PC-3 (cell line): Measurements from ENCODE around the gene ILDR2. TPM values are rescaled to one million over a fixed set of nuclear protein-coding genes. Genes with fewer than 3 reads are reported as not detected.

ENCODE experiments used
- ATAC-seq: fragments of 200-7000 bp; cut with Tn5 transposase; 2 replicates; pipeline ENCODE4 v1.9.1; 2020; ENCODE audit warnings: mild to moderate bottlenecking, moderate library complexity
- BruUV-seq: library from RNA; stranded (reverse); fragments of 400-500 nt; replicated peaks from 2 replicates; lab custom pipeline; 2021; lab: Mats Ljungman, UMichigan
- CTCF ChIA-PET: fragments of 300-600 bp; sonication (Branson Sonifier 250); formaldehyde crosslinking; loops from one replicate; lab custom pipeline; 2022; ENCODE audit warnings: antibody characterized with exemption; lab: Charles Lee
- POLR2A ChIA-PET: fragments of 300-600 bp; sonication (Branson Sonifier 250); formaldehyde crosslinking; loops from one replicate; lab custom pipeline; 2022; ENCODE audit warnings: antibody characterized with exemption; ENCODE audit not compliant: unreplicated experiment; lab: Charles Lee
- DNase-seq: peaks from one replicate; pipeline ENCODE4 v3.0.0-alpha.2; 2015
- H2AFZ ChIP-seq: fragments of 300-600 bp; sonication (generic); 2 replicates; pipeline ENCODE4 v1.6.0; 2016; ENCODE audit warnings: antibody characterized with exemption, low read length
- H3F3A ChIP-seq: fragments of 300-600 bp; sonication (generic); one replicate; pipeline ENCODE4 v1.6.0; 2017; ENCODE audit warnings: antibody characterized with exemption, low read length, control low read depth, mild to moderate bottlenecking; ENCODE audit not compliant: unreplicated experiment
- H3K27ac ChIP-seq: fragments of 300-600 bp; sonication (generic); 2 replicates; pipeline ENCODE4 v1.5.1; 2016; ENCODE audit warnings: mild to moderate bottlenecking, low read length
- H3K27me3 ChIP-seq: fragments of 300-600 bp; sonication (generic); 2 replicates; pipeline ENCODE4 v1.6.1; 2016; ENCODE audit warnings: low read length, mixed read lengths
- H3K36me3 ChIP-seq: fragments of 300-600 bp; sonication (generic); 2 replicates; pipeline ENCODE4 v1.6.1; 2016; ENCODE audit warnings: low read depth, mixed run types, low read length, mixed read lengths
- H3K4me1 ChIP-seq: fragments of 300-600 bp; sonication (generic); 2 replicates; pipeline ENCODE4 v1.5.1; 2016; ENCODE audit warnings: low read length; ENCODE audit not compliant: insufficient read depth
- H3K4me2 ChIP-seq: fragments of 300-600 bp; sonication (generic); 2 replicates; pipeline ENCODE4 v1.6.0; 2016; ENCODE audit warnings: low read length
- H3K4me3 ChIP-seq: fragments of 300-600 bp; sonication (generic); 2 replicates; pipeline ENCODE4 v1.5.1; 2016; ENCODE audit warnings: mild to moderate bottlenecking, low read length, mixed read lengths
- H3K79me2 ChIP-seq: fragments of 300-600 bp; sonication (generic); 2 replicates; pipeline ENCODE4 v1.6.1; 2017; ENCODE audit warnings: low read length, mixed read lengths
- H3K9ac ChIP-seq: fragments of 300-600 bp; sonication (generic); 2 replicates; pipeline ENCODE4 v1.6.0; 2016; ENCODE audit warnings: mild to moderate bottlenecking, low read length
- H3K9me2 ChIP-seq: fragments of 300-600 bp; sonication (generic); replicated peaks from 2 replicates; pipeline ENCODE4 v1.6.1; 2016; ENCODE audit warnings: mixed run types, low read length, mixed read lengths
- H3K9me3 ChIP-seq: fragments of 300-600 bp; sonication (generic); 2 replicates; pipeline ENCODE4 v1.6.1; 2016; ENCODE audit warnings: low read length, mixed read lengths
- H4K20me1 ChIP-seq: fragments of 300-600 bp; sonication (generic); 2 replicates; pipeline ENCODE4 v1.6.1; 2016; ENCODE audit warnings: low read length, mixed read lengths
- CTCF ChIP-seq: fragments of 300-600 bp; sonication (generic); conservative IDR thresholded peaks from 2 replicates; pipeline ENCODE4 v1.5.1; 2017; ENCODE audit warnings: antibody characterized with exemption, low read depth, mild to moderate bottlenecking, low read length
- EZH2 ChIP-seq: fragments of 300-600 bp; sonication (generic); IDR thresholded peaks from one replicate; pipeline ENCODE4 v1.6.1; 2017; ENCODE audit warnings: antibody characterized with exemption, mild to moderate bottlenecking, low read length; ENCODE audit not compliant: unreplicated experiment
- EZH2phosphoT487 ChIP-seq: fragments of 300-600 bp; sonication (generic); IDR thresholded peaks from 2 replicates; pipeline ENCODE4 v1.6.1; 2018; ENCODE audit warnings: mild to moderate bottlenecking, antibody characterized with exemption, low read length, borderline replicate concordance
- intact Hi-C: fragments of 100-400 bp; cut with micrococcal nuclease; formaldehyde crosslinking; loops from 2 replicates; pipeline ENCODE4 v1.9.0; 2023
- total RNA-seq: library from RNA; depleted of rRNA; stranded (reverse); fragments of >200 nt; gene quantifications from 2 replicates; pipeline ENCODE4 v1.2.3, GENCODE V29; 2014

The ILDR2 gene
- total RNA-seq, 1 experiment from 2014 or later, result not detected

- CTCF ChIA-PET, result no interaction called here
- Histone ChIP-seq H3K79me2 (no peaks in the 10 kb centered on the region), H3K9me2 (no peaks in the 10 kb centered on the region)
Measured at GRCh38 chr1:167000546-167000945, 25.2 kb upstream of the ILDR2 start.

GRCh38 chr1:166999500-167000055 lies 24.2 kb upstream of the ILDR2 start:
- DNase-seq (no peak), ATAC-seq (no peak)
- Histone ChIP-seq H4K20me1 (no peaks in the 10 kb centered on the region), H3F3A (no peaks in the 10 kb centered on the region), H3K27me3 (peaks cover 71% of the 10 kb centered on the region), H2AFZ (no peak overlapping the region), H3K4me2 (no peak overlapping the region), H3K36me3 (no peaks in the 10 kb centered on the region), H3K4me3 (no peak overlapping the region), H3K79me2 (no peaks in the 10 kb centered on the region), H3K9ac (no peak overlapping the region), H3K9me3 (peaks cover 4% of the 10 kb centered on the region; the same call in 1 of the 2 replicates), H3K9me2 (no peaks in the 10 kb centered on the region), H3K27ac (no peak overlapping the region), H3K4me1 (no peaks in the 10 kb centered on the region)
- BruUV-seq, result no TSS peak
- CTCF ChIA-PET, result no interaction called here
- intact Hi-C loops, result no loop called here
- TF ChIP-seq CTCF (no peak), EZH2phosphoT487 (no peak), EZH2 (no peak)
- POLR2A ChIA-PET, result no interaction called here

More at GRCh38 chr1:167000546-167000945, 25.2 kb upstream of the ILDR2 start:
- H3K4me2 ChIP-seq, result no peak overlapping the region
- H3K9ac ChIP-seq, result no peak overlapping the region
- DNase-seq, result no peak
- peaks cover 67% of the 10 kb centered on the region for H3K27me3 ChIP-seq
- BruUV-seq, result no TSS peak
- H4K20me1 ChIP-seq, result no peaks in the 10 kb centered on the region
- H3K4me1 ChIP-seq, result no peaks in the 10 kb centered on the region
- H3K9me3 ChIP-seq, result peaks cover 4% of the 10 kb centered on the region; the same call in 1 of the 2 replicates
- TF ChIP-seq EZH2phosphoT487 (no peak), EZH2 (no peak), CTCF (no peak)
- intact Hi-C loops, result no loop called here
- H3F3A ChIP-seq, result no peaks in the 10 kb centered on the region
- no peaks in the 10 kb centered on the region for H3K36me3 ChIP-seq
- ATAC-seq, result no peak
- H3K27ac ChIP-seq, result no peak overlapping the region
- POLR2A ChIA-PET, result no interaction called here
- no peak overlapping the region for H2AFZ ChIP-seq
- no peak overlapping the region for H3K4me3 ChIP-seq

- Histone ChIP-seq H3K79me2 (no peaks in the 10 kb centered on the region), H3K27ac (no peak overlapping the region), H3K9me3 (peaks cover 4% of the 10 kb centered on the region; the same call in 1 of the 2 replicates), H4K20me1 (no peaks in the 10 kb centered on the region), H3K4me1 (no peaks in the 10 kb centered on the region), H3K27me3 (peaks cover 76% of the 10 kb centered on the region), H3K4me2 (no peak overlapping the region), H2AFZ (no peak overlapping the region), H3K4me3 (no peak overlapping the region), H3K36me3 (no peaks in the 10 kb centered on the region), H3K9me2 (no peaks in the 10 kb centered on the region), H3K9ac (no peak overlapping the region), H3F3A (no peaks in the 10 kb centered on the region)
- POLR2A ChIA-PET, result no interaction called here
- TF ChIP-seq EZH2, result no peak
- TF ChIP-seq CTCF, result no peak
- no peak for TF ChIP-seq EZH2phosphoT487
- no TSS peak for BruUV-seq
- ATAC-seq (no peak), DNase-seq (no peak)
- CTCF ChIA-PET, result no interaction called here
- intact Hi-C loops, result no loop called here
Measured at GRCh38 chr1:166999075-166999474, 23.7 kb upstream of the ILDR2 start.
